ENCODE measurements around the gene SKI.

GRCh38 chr1:2214541-2215241 lies 13.4 kb upstream of the SKI start:
- TF ChIP-seq CTCF (conservative IDR thresholded peaks at IDR 0.05; ENCODE audit: low read depth in 2 of 2) (no peak), EZH2 (IDR thresholded peaks at IDR 0.05; ENCODE audit: low read depth, unreplicated experiment) (no peak), EZH2phosphoT487 (IDR thresholded peaks at IDR 0.05; ENCODE audit: unreplicated experiment) (no peak), CREB1 (CRISPR knock-in tag; IDR thresholded peaks at IDR 0.05; ENCODE audit: low read depth) (no peak), POLR2AphosphoS5 (IDR thresholded peaks at IDR 0.05; ENCODE audit: low read depth) (no peak), REST (IDR thresholded peaks at IDR 0.05; ENCODE audit: unreplicated experiment) (no peak), ZNF114 (CRISPR knock-in tag; IDR thresholded peaks at IDR 0.05) (no peak), ZNF331 (CRISPR knock-in tag; IDR thresholded peaks at IDR 0.05; ENCODE audit: low read depth) (no peak), ETS1 (IDR thresholded peaks at IDR 0.05) (no peak)

Data from GM23338 (cell line).